Kidney (tissue), 11 donors: ENCODE data around the gene CCDC74B. TPM values are rescaled to one million over a fixed set of nuclear protein-coding genes. Genes with fewer than 3 reads are reported as not detected.
"Not testable (repeated sequence)": the region's sequence is repeated elsewhere in the genome, so short reads cannot be mapped to it uniquely, and the experiment has no call there.

Experiments used
- DNase-seq, 5 donors: peaks; one replicate each; pipeline ENCODE4 v3.0.0-alpha.2; 2013 to 2020
- FAIRE-seq: peaks from 2 replicates; lab custom pipeline; 2012; peaks lifted over from hg19 to GRCh38; lab: Jason Lieb, UNC
- H3K27ac ChIP-seq, 2 donors: one replicate each; pipeline ENCODE4 v1.7.0; 2013; ENCODE audit warnings: low read depth in 2 of 2, low read length in 2 of 2, inconsistent platforms in 1 of 2
- H3K27me3 ChIP-seq: one replicate; pipeline ENCODE4 v1.7.1; 2013; ENCODE audit warnings: low read length, inconsistent platforms; ENCODE audit not compliant: control insufficient read depth, insufficient read depth
- H3K36me3 ChIP-seq, 3 donors: one replicate each; pipeline versions ENCODE4 v1.7.0 to v1.7.1; 2013; ENCODE audit warnings: low read length in 3 of 3, control low read depth in 1 of 3, inconsistent platforms in 1 of 3; ENCODE audit not compliant: insufficient read depth in 3 of 3, control insufficient read depth in 2 of 3
- H3K4me1 ChIP-seq, 3 donors: one replicate each; pipeline versions ENCODE4 v1.7.0 to v1.7.1; 2013; ENCODE audit warnings: low read length in 3 of 3, inconsistent platforms in 1 of 3, low read depth in 1 of 3; ENCODE audit not compliant: control insufficient read depth in 2 of 3, insufficient read depth in 2 of 3
- H3K4me3 ChIP-seq, 3 donors: one replicate each; pipeline versions ENCODE4 v1.7.0 to v1.8.1; 2013; ENCODE audit warnings: low read length in 3 of 3, control low read depth in 1 of 3, inconsistent platforms in 1 of 3
- H3K9ac ChIP-seq, 3 donors: one replicate each; pipeline versions ENCODE4 v1.7.0 to v1.7.1; 2013; ENCODE audit warnings: low read length in 3 of 3, control low read depth in 1 of 3, inconsistent platforms in 1 of 3
- H3K9me3 ChIP-seq, 3 donors: one replicate each; pipeline versions ENCODE4 v1.7.0 to v1.7.1; 2013; ENCODE audit warnings: low read length in 3 of 3, control low read depth in 1 of 3, inconsistent platforms in 1 of 3; ENCODE audit not compliant: control insufficient read depth in 2 of 3, insufficient read depth in 1 of 3
- intact Hi-C: fragments of 100-400 bp; cut with DNase I; formaldehyde crosslinking; loops from one replicate; pipeline ENCODE4 v1.11.1; 2022
- polyA plus RNA-seq: library from polyadenylated mRNA; stranded (reverse); fragments of 350-450 nt; fragmentation: Illumina TruSeq; extraction: RNeasy Lipid Tissue Mini Kit (QIAGEN cat#74804); gene quantifications from one replicate; pipeline ENCODE4 v1.2.3, GENCODE V29; 2014; ENCODE audit warnings: low read depth, low replicate concordance; ENCODE audit not compliant: insufficient read depth
- total RNA-seq: library from RNA; stranded (reverse); fragmentation: NEBNext Ultra II Directional; extraction: Animal tissue kit (Norgen Biotek cat#: 25700); gene quantifications from one replicate; pipeline ENCODE4 v1.2.1, GENCODE V29; 2021
- donor health status: control.
- donor health status: control.
- donor health status: DM: yes; HTN: yes; CAD: no.
- donor health status: Normal renal cell carcinoma (clear cell type).

CCDC74B gene
- total and polyA plus RNA-seq, 2 donors from 2014 or later = 4.5 to 6.4 TPM

- H3K9ac ChIP-seq, H3K36me3 ChIP-seq, H3K4me1 ChIP-seq, FAIRE-seq, H3K27ac ChIP-seq, H3K27me3 ChIP-seq, H3K9me3 ChIP-seq, H3K4me3 ChIP-seq, intact Hi-C loops: not testable (repeated sequence)
- peak in 2 of 5 donors; percentile 32 to 34 for DNase-seq
Observed at GRCh38 chr2:130142396-130143265, 2.3 kb downstream of the CCDC74B start.

- H3K36me3 ChIP-seq, H3K27ac ChIP-seq, intact Hi-C loops, H3K9me3 ChIP-seq, H3K9ac ChIP-seq, H3K4me3 ChIP-seq, FAIRE-seq, H3K4me1 ChIP-seq, H3K27me3 ChIP-seq: not testable (repeated sequence)
- peak in 2 of 5 donors; percentile 23 to 54 for DNase-seq
Observed at GRCh38 chr2:130141645-130142370, 3.1 kb downstream of the CCDC74B start.

- H3K4me3 ChIP-seq, H3K9ac ChIP-seq, H3K9me3 ChIP-seq, FAIRE-seq, intact Hi-C loops, H3K27ac ChIP-seq, H3K36me3 ChIP-seq, H3K4me1 ChIP-seq, H3K27me3 ChIP-seq, DNase-seq: not testable (repeated sequence)
Observed at GRCh38 chr2:130141002-130141401, 3.9 kb downstream of the CCDC74B start.

GRCh38 chr2:130140516-130140915 is 4.4 kb downstream of the CCDC74B start:
- H3K9me3 ChIP-seq, H3K36me3 ChIP-seq, FAIRE-seq, H3K4me1 ChIP-seq, H3K27ac ChIP-seq, H3K9ac ChIP-seq, intact Hi-C loops, H3K27me3 ChIP-seq, H3K4me3 ChIP-seq: not testable (repeated sequence)
- DNase-seq = peak in 1 of 5 donors; percentile 19

- H3K27me3 ChIP-seq, H3K27ac ChIP-seq, FAIRE-seq, H3K36me3 ChIP-seq, H3K9me3 ChIP-seq, intact Hi-C loops, H3K4me3 ChIP-seq, H3K4me1 ChIP-seq, H3K9ac ChIP-seq: not testable (repeated sequence)
- DNase-seq = peak in 1 of 5 donors; percentile 38
Observed at GRCh38 chr2:130139331-130140280, 5.3 kb downstream of the CCDC74B start.

GRCh38 chr2:130138841-130139251 is 6.1 kb downstream of the CCDC74B start:
- H3K27ac ChIP-seq, H3K36me3 ChIP-seq, H3K27me3 ChIP-seq, H3K9ac ChIP-seq, H3K4me3 ChIP-seq, H3K4me1 ChIP-seq, FAIRE-seq, intact Hi-C loops, H3K9me3 ChIP-seq: not testable (repeated sequence)
- peak in 2 of 5 donors; percentile 17 to 49 for DNase-seq

- H3K27me3 ChIP-seq, DNase-seq, H3K9me3 ChIP-seq, H3K4me1 ChIP-seq, H3K36me3 ChIP-seq, FAIRE-seq, intact Hi-C loops, H3K4me3 ChIP-seq, H3K9ac ChIP-seq, H3K27ac ChIP-seq: not testable (repeated sequence)
Observed at GRCh38 chr2:130138326-130138725, 6.6 kb downstream of the CCDC74B start.
